Measurements from ENCODE around the gene ONECUT3.

The ONECUT3 gene

GRCh38 chr19:1783874-1784273 lies 30.6 kb downstream of the ONECUT3 start:
- Histone ChIP-seq H3K23ac (ENCODE audit: low read depth, low read length, poor library complexity) (no peak overlapping the region), H2BK120ac (ENCODE audit: low read depth, low read length) (no peak overlapping the region), H2BK15ac (ENCODE audit: low read length) (no peak overlapping the region), H4K91ac (ENCODE audit: low read depth, low read length, poor library complexity) (no peak overlapping the region), H3K18ac (ENCODE audit: low read length) (no peak overlapping the region), H3K9me3 (replicated peaks in 1 of 2; ENCODE audit: control insufficient read depth in 2 of 2, insufficient read depth in 1 of 2, low read depth in 1 of 2, low read length in 2 of 2) (peaks cover 16 to 19% of the 10 kb centered on the region in 2 donors), H2AK5ac (ENCODE audit: low read depth, low read length) (no peak overlapping the region), H2BK12ac (ENCODE audit: low read length) (no peak overlapping the region), H3K9ac (ENCODE audit: low read depth, low read length, poor library complexity) (no peak overlapping the region), H3K4me2 (ENCODE audit: insufficient read depth, low read length, poor library complexity, severe bottlenecking) (no peak overlapping the region), H3K79me1 (ENCODE audit: low read depth, low read length) (peaks cover 3% of the 10 kb centered on the region), H3K4me1 (ENCODE audit: control insufficient read depth in 2 of 2, insufficient read depth in 1 of 2, low read depth in 1 of 2, low read length in 2 of 2) (no peaks in the 10 kb centered on the region), H3K27me3 (ENCODE audit: control insufficient read depth in 3 of 3, insufficient read depth in 3 of 3, low read depth in 1 of 3, low read length in 3 of 3) (peaks cover 4 to 47% (median 33%) of the 10 kb centered on the region in 3 experiments), H3K14ac (ENCODE audit: low read length) (peak overlapping the region; percentile 17), H2BK5ac (ENCODE audit: low read length) (no peak overlapping the region), H3K36me3 (replicated peaks in 1 of 2; ENCODE audit: control insufficient read depth in 2 of 2, insufficient read depth in 2 of 2, low read length in 2 of 2) (no peaks in the 10 kb centered on the region), H2AFZ (ENCODE audit: low read length) (no peak overlapping the region), H3K27ac (replicated peaks; ENCODE audit: low read length) (no peak overlapping the region), H4K8ac (ENCODE audit: low read depth, low read length) (no peak overlapping the region), H3K4me3 (ENCODE audit: low read length in 2 of 2) (no peak overlapping the region), H3K4ac (ENCODE audit: low read length) (no peak overlapping the region)
- no peak for DNase-seq (ENCODE audit: low spot score)
- WGBS, 2 donors (ENCODE audit: extremely low coverage in 2 of 2, insufficient read length in 2 of 2, insufficient replicate concordance in 1 of 2) = no CpG with 5 or more reads among the region's 9 CpGs

GRCh38 chr19:1785310-1785709 lies 32.0 kb downstream of the ONECUT3 start:
- Histone ChIP-seq H3K9me3 (replicated peaks in 1 of 2; ENCODE audit: control insufficient read depth in 2 of 2, insufficient read depth in 1 of 2, low read depth in 1 of 2, low read length in 2 of 2) (peaks cover 16 to 19% of the 10 kb centered on the region in 2 donors), H2BK12ac (ENCODE audit: low read length) (no peak overlapping the region), H3K23ac (ENCODE audit: low read depth, low read length, poor library complexity) (no peak overlapping the region), H3K27me3 (ENCODE audit: control insufficient read depth in 3 of 3, insufficient read depth in 3 of 3, low read depth in 1 of 3, low read length in 3 of 3) (peaks cover 4 to 38% (median 26%) of the 10 kb centered on the region in 3 experiments), H3K4me3 (ENCODE audit: low read length in 2 of 2) (no peak overlapping the region), H2BK15ac (ENCODE audit: low read length) (no peak overlapping the region), H4K91ac (ENCODE audit: low read depth, low read length, poor library complexity) (no peak overlapping the region), H3K14ac (ENCODE audit: low read length) (peak overlapping the region; percentile 38), H3K79me1 (ENCODE audit: low read depth, low read length) (peaks cover 2% of the 10 kb centered on the region), H3K4ac (ENCODE audit: low read length) (no peak overlapping the region), H2BK5ac (ENCODE audit: low read length) (no peak overlapping the region), H3K27ac (replicated peaks; ENCODE audit: low read length) (no peak overlapping the region), H2BK120ac (ENCODE audit: low read depth, low read length) (no peak overlapping the region), H3K18ac (ENCODE audit: low read length) (peak overlapping the region; percentile 8), H3K4me1 (ENCODE audit: control insufficient read depth in 2 of 2, insufficient read depth in 1 of 2, low read depth in 1 of 2, low read length in 2 of 2) (peaks cover 0 to 4% of the 10 kb centered on the region in 2 donors), H2AK5ac (ENCODE audit: low read depth, low read length) (no peak overlapping the region), H4K8ac (ENCODE audit: low read depth, low read length) (no peak overlapping the region), H3K4me2 (ENCODE audit: insufficient read depth, low read length, poor library complexity, severe bottlenecking) (no peak overlapping the region), H3K36me3 (replicated peaks in 1 of 2; ENCODE audit: control insufficient read depth in 2 of 2, insufficient read depth in 2 of 2, low read length in 2 of 2) (no peaks in the 10 kb centered on the region), H2AFZ (ENCODE audit: low read length) (no peak overlapping the region), H3K9ac (ENCODE audit: low read depth, low read length, poor library complexity) (no peak overlapping the region)
- WGBS, 2 donors (ENCODE audit: extremely low coverage in 2 of 2, insufficient read length in 2 of 2, insufficient replicate concordance in 1 of 2) = no CpG with 5 or more reads among the region's 19 CpGs
- no peak for DNase-seq (ENCODE audit: low spot score)

GRCh38 chr19:1786668-1787067 lies 33.4 kb downstream of the ONECUT3 start:
- H2BK5ac ChIP-seq (ENCODE audit: low read length) = no peak overlapping the region
- H3K27me3 ChIP-seq (ENCODE audit: control insufficient read depth in 3 of 3, insufficient read depth in 3 of 3, low read depth in 1 of 3, low read length in 3 of 3) = peaks cover 4 to 30% (median 27%) of the 10 kb centered on the region in 3 experiments
- H4K91ac ChIP-seq (ENCODE audit: low read depth, low read length, poor library complexity) = no peak overlapping the region
- no peak overlapping the region for H3K9ac ChIP-seq (ENCODE audit: low read depth, low read length, poor library complexity)
- H3K18ac ChIP-seq (ENCODE audit: low read length) = no peak overlapping the region
- H3K23ac ChIP-seq (ENCODE audit: low read depth, low read length, poor library complexity) = no peak overlapping the region
- DNase-seq (ENCODE audit: low spot score) = no peak
- no peak overlapping the region for H3K4ac ChIP-seq (ENCODE audit: low read length)
- no peak overlapping the region for H3K4me3 ChIP-seq (ENCODE audit: low read length in 2 of 2)
- no peaks in the 10 kb centered on the region for H3K36me3 ChIP-seq (replicated peaks in 1 of 2; ENCODE audit: control insufficient read depth in 2 of 2, insufficient read depth in 2 of 2, low read length in 2 of 2)
- H3K4me2 ChIP-seq (ENCODE audit: insufficient read depth, low read length, poor library complexity, severe bottlenecking) = no peak overlapping the region
- H3K9me3 ChIP-seq (replicated peaks in 1 of 2; ENCODE audit: control insufficient read depth in 2 of 2, insufficient read depth in 1 of 2, low read depth in 1 of 2, low read length in 2 of 2) = peaks cover 13 to 18% of the 10 kb centered on the region in 2 donors
- H2BK15ac ChIP-seq (ENCODE audit: low read length) = no peak overlapping the region
- H3K27ac ChIP-seq (replicated peaks; ENCODE audit: low read length) = no peak overlapping the region
- no peak overlapping the region for H2BK120ac ChIP-seq (ENCODE audit: low read depth, low read length)
- H3K4me1 ChIP-seq (ENCODE audit: control insufficient read depth in 2 of 2, insufficient read depth in 1 of 2, low read depth in 1 of 2, low read length in 2 of 2) = peaks cover 0 to 4% of the 10 kb centered on the region in 2 donors
- H4K8ac ChIP-seq (ENCODE audit: low read depth, low read length) = no peak overlapping the region
- no CpG with 5 or more reads among the region's 8 CpGs for WGBS, 2 donors (ENCODE audit: extremely low coverage in 2 of 2, insufficient read length in 2 of 2, insufficient replicate concordance in 1 of 2)
- no peak overlapping the region for H2AFZ ChIP-seq (ENCODE audit: low read length)
- H2AK5ac ChIP-seq (ENCODE audit: low read depth, low read length) = peak overlapping the region; percentile 70
- no peak overlapping the region for H3K14ac ChIP-seq (ENCODE audit: low read length)
- H3K79me1 ChIP-seq (ENCODE audit: low read depth, low read length) = peaks cover 4% of the 10 kb centered on the region
- H2BK12ac ChIP-seq (ENCODE audit: low read length) = no peak overlapping the region

GRCh38 chr19:1787116-1787515 lies 33.8 kb downstream of the ONECUT3 start:
- Histone ChIP-seq H3K79me1 (ENCODE audit: low read depth, low read length) (peaks cover 4% of the 10 kb centered on the region), H3K9me3 (replicated peaks in 1 of 2; ENCODE audit: control insufficient read depth in 2 of 2, insufficient read depth in 1 of 2, low read depth in 1 of 2, low read length in 2 of 2) (peaks cover 9 to 14% of the 10 kb centered on the region in 2 donors), H2BK120ac (ENCODE audit: low read depth, low read length) (no peak overlapping the region), H3K36me3 (replicated peaks in 1 of 2; ENCODE audit: control insufficient read depth in 2 of 2, insufficient read depth in 2 of 2, low read length in 2 of 2) (no peaks in the 10 kb centered on the region), H2BK5ac (ENCODE audit: low read length) (no peak overlapping the region), H3K4ac (ENCODE audit: low read length) (no peak overlapping the region), H2AFZ (ENCODE audit: low read length) (no peak overlapping the region), H3K27me3 (ENCODE audit: control insufficient read depth in 3 of 3, insufficient read depth in 3 of 3, low read depth in 1 of 3, low read length in 3 of 3) (peaks cover 4 to 30% (median 25%) of the 10 kb centered on the region in 3 experiments), H3K18ac (ENCODE audit: low read length) (no peak overlapping the region), H2AK5ac (ENCODE audit: low read depth, low read length) (peak overlapping the region; percentile 70), H3K23ac (ENCODE audit: low read depth, low read length, poor library complexity) (no peak overlapping the region), H2BK12ac (ENCODE audit: low read length) (no peak overlapping the region), H4K91ac (ENCODE audit: low read depth, low read length, poor library complexity) (no peak overlapping the region), H2BK15ac (ENCODE audit: low read length) (no peak overlapping the region), H3K27ac (replicated peaks; ENCODE audit: low read length) (no peak overlapping the region), H3K4me1 (ENCODE audit: control insufficient read depth in 2 of 2, insufficient read depth in 1 of 2, low read depth in 1 of 2, low read length in 2 of 2) (peaks cover 0 to 4% of the 10 kb centered on the region in 2 donors), H3K14ac (ENCODE audit: low read length) (no peak overlapping the region), H4K8ac (ENCODE audit: low read depth, low read length) (no peak overlapping the region), H3K4me3 (ENCODE audit: low read length in 2 of 2) (no peak overlapping the region), H3K9ac (ENCODE audit: low read depth, low read length, poor library complexity) (no peak overlapping the region), H3K4me2 (ENCODE audit: insufficient read depth, low read length, poor library complexity, severe bottlenecking) (no peak overlapping the region)
- no peak for DNase-seq (ENCODE audit: low spot score)
- WGBS, 2 donors (ENCODE audit: extremely low coverage in 2 of 2, insufficient read length in 2 of 2, insufficient replicate concordance in 1 of 2) = no CpG with 5 or more reads among the region's 8 CpGs

All from neuronal stem cell (in vitro differentiated cells).